Suprapubic skin (tissue), 4 donors: ENCODE results near the gene ALPL.

Experiments
- EP300 ChIP-seq: sonication (generic); formaldehyde crosslinking; IDR thresholded peaks from one replicate; pipeline ENCODE4 v1.6.1; 2017; ENCODE audit warnings: antibody characterized with exemption
- POLR2AphosphoS5 ChIP-seq, 3 donors: sonication (generic); formaldehyde crosslinking; IDR thresholded peaks; one replicate each; pipeline ENCODE4 v1.6.1; 2017; ENCODE audit warnings: antibody characterized with exemption in 3 of 3
- TF ChIP-seq, protein P1 (sequence below), 2 donors: fragments of 200-600 bp in 1 of 2; fragments of 450-650 bp in 1 of 2; sonication (generic) in 1 of 2; IDR thresholded peaks; one replicate each; pipeline ENCODE4 v1.5.1; 2016 to 2019; ENCODE audit warnings: antibody characterized with exemption in 2 of 2, mild to moderate bottlenecking in 1 of 2, moderate library complexity in 1 of 2

DNA sequence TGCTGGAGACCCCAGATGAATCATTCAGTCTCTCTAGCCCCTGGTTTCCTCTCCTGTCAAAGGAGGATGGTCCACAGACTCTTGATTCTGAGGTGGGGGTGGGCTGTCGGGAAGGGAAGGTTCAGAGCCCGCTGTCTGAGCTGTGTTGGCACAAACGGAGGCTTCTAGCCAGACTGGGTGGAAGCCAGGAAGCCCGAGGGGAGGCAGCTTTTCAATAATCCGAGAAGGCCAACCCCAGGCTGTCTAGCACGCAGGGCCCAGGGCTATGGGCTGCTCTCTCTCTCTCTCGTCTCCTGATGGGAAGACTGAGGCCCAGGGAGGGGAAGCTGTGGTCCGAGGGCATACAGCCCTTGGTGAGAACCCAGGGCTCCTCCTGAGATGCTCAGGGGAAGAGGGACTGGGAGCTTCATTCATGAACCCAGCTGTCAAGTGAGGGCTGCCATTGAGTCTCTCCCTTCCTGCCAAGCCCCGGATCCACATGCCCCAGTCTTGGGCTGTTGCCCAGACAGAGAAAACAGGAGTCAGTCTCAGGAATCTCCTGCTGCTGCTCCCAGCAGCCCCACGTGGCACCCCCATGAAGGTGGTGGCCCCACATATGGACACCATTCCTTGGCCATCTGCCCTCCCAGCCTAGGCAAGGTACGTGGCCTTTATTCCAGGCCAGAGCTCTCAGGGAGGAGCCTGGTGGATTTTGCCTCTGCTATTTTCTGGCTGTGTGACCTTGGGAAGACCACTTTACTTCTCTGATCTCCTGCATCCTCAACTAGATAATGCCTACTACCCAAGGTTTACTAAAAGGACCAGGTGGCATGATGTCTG, 115.6 kb downstream of the ALPL start:
- TF ChIP-seq EP300 (no peak), POLR2AphosphoS5 (IDR thresholded peaks at IDR 0.05) (no peak)
- TF ChIP-seq, protein P1, sequence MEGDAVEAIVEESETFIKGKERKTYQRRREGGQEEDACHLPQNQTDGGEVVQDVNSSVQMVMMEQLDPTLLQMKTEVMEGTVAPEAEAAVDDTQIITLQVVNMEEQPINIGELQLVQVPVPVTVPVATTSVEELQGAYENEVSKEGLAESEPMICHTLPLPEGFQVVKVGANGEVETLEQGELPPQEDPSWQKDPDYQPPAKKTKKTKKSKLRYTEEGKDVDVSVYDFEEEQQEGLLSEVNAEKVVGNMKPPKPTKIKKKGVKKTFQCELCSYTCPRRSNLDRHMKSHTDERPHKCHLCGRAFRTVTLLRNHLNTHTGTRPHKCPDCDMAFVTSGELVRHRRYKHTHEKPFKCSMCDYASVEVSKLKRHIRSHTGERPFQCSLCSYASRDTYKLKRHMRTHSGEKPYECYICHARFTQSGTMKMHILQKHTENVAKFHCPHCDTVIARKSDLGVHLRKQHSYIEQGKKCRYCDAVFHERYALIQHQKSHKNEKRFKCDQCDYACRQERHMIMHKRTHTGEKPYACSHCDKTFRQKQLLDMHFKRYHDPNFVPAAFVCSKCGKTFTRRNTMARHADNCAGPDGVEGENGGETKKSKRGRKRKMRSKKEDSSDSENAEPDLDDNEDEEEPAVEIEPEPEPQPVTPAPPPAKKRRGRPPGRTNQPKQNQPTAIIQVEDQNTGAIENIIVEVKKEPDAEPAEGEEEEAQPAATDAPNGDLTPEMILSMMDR (IDR thresholded peaks at IDR 0.05), result no peak
